ENCODE results near the gene FMN2.
"Not testable (repeated sequence)": the region's sequence is repeated elsewhere in the genome, so short reads cannot be mapped to it uniquely, and the experiment has no call there.

The FMN2 gene

DNA sequence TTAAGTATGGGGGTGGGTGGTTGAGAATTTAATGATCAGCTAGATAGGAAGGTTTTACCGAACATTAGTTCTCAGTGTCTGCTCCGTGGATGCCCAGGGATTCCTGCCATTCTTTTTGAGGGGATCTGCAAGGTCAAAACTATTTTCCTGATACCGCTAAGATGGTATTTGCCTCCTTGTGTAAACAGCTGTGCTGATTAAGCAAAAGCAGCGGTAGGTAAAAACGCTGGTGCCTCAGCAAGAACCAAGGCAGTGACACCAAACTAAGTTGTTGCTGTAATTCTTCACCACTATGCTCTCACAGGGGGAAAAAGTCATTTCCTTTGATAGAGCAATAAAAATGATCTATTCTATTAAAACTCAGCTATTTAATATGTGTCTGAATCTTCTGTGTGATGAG, 229.0 kb downstream of the FMN2 start:
- no peak for DNase-seq

DNA sequence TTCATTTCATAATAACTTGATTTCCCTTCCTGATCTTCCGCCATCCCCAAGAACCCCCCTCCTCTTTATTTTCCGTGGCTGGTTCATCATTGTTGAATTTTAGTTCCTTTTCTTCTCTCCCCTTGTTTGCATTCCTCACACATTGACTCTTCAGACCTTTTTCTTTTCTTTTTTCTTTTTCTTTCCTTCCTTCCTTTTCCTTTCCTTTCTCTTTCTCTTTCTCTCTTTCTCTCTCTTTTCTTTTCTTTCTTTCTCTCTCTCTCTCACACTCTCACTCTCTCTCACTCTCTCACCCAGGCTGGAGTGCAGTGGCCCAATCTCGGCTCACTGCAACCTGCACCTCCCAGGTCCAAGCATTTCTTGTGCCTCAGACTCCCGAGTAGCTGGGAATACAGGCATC, 231.3 kb downstream of the FMN2 start:
- no peak for DNase-seq

DNA sequence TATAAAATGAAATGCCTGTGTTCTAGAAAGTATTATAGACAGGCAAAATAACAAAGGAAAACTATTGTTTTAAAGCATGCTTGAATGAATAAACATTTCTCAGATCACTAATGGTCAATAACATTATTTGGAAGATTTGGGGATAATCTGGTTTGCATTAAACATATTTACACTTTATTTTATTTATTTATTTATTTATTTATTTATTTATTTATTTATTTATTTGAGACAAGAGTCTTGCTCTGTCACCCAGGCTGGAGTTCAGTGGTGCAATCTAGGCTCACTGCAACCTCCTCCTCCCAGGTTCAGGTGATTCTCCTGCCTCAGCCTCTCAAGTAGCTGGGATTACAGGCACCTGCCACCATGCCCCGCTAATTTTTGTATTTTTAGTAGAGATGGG, 236.7 kb downstream of the FMN2 start:
- not testable (repeated sequence) for DNase-seq

DNA sequence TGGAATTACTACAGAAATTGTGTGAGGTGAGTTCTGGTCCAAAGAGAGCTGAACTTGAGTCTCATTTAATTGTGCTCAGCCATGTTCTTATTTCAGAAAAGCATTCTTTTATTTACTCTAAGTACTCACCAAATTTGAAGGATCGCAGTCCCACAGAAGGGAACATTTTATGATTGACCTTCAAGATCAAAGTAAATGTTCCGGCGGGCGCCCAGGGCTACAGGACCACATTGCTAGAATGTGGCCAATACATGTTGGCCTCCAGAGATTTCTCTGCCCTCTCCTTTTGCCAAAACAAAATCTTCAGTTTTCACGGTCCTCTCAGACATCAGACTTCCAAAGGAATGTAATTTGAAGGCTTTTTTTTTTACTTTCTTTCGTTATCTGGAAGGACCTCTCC, 237.8 kb downstream of the FMN2 start:
- no peak for DNase-seq

DNA sequence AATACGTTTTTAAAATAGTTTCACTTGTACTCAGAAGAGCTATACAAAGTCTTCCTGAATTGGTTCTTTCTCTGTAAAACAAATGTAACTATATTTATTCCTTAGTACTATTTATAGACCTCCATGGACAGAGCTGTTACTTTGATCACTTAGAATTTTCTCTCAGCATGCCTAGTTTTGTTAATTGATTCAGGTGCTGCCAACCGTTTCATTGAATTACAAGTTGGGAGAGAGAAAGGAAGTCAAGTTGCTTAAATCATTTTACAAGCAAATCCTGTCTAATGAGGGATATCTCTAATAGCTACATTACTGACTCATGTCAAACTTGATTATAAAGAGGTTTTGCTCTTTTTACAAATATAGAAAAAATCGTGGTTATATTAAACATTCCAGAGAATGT, 241.0 kb downstream of the FMN2 start:
- no peak for DNase-seq

DNA sequence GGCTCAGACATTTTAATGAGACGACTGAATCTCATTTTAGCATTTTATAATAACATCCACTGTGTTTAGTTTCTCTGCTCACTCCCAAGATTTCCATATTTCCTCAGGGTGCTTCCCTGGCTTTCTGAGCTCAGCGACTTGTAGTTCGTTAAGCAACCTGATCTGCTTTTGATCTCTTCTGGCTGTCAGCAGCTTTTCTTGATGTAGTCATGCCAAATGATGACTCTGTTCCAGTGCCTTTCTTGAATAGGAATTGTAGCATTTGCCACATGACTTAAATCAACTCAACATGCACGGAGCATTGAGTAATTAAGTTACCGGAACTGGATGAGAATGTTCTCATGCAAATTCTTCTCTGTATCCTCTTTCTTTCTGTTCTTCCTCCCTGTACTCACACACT, 246.1 kb downstream of the FMN2 start:
- DNase-seq = no peak

DNA sequence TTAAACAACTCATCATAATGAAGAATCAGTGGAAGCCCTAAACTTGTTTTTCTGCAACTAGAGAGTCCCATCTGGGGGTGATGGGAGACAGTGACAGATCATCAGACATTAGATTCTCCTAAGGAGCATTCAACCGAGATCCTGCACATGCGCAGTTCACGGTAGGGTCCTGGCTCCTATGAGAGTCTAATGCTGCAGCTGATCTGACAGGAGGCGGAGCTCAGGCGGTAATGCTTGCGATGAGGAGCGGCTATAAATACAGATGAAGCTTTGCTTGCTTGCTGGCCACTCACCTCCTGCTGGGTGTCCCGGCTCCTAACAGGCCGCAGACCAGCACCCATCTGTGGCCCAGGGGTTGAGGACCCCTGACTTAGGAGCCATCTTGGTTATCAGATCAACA, 247.2 kb downstream of the FMN2 start:
- DNase-seq = no peak

DNA sequence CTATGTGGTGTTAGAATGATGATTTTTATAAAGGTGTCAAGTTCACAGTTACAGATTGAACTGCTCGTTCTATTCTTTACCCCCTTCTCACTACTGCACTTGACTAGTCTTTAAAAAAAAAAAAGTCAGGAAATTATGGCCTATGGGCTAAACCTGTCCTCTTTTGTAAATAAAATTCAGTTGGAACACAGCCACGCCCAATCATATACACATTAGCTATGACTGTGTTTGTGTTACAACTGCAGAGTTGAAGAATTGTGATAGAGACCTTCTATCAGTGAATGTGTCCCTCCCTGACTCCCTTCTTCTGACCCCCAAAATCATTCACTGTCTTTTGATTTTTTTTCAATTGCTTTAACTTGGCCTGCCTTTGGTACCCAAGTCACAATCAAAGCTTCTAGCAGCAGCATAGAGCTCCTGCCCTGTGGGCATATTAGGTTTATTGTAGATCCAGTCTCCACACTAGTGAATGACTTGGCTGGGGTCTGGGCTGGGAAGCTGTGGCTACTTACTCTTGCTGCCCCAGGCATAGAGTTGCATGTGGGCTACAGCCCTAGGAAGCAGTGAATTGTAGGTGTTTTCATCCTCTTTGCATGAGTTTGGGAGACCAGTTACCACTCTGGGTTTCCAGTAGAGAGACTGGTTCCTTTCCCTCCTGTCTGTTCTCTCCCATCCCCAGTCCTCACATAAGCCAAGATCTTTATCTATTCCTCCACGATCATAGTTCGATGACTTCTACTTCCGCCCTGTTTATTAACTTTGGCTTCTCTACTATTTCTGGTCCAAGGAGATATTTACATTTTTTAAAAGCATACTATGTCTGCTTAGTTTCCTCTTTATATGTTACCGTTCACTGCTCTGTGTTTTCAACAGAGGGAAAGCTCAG, 249.9 kb downstream of the FMN2 start:
- no peak for DNase-seq

DNA sequence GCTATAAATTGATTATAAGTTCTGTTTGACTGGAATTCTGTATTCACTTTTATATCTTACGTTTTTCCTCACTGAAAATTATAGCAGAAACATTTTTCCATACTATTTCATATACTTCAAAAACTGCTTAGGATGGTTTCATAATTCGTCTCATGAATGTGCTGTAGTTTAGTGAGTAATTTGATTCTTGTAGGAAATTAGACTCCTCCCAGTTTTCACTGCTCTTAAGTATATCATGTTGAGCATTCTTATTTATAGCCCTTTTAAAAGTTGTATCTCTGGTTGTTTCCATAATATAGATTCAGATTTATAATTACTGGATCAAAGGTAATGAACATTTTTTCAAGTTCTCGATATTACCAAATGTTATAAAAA, 250.6 kb downstream of the FMN2 start:
- DNase-seq = no peak

DNA sequence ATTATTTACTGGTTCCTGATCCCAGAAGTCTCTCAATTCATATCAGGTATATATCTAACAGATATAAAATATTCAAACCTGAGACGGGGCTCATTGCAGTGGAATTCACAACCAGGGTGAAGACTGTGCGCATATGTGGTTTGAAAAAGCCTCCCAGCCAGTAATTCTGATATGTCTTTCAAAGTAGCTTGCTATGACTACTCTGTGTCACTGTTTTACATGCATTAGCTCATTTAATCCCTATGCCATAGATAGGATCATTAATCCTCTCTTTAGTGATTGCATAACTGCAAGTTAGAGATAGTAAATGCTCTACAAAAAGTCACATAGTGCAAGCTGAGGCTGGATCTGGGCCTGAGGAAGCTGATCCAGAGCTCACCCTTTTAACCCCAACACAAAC, 251.4 kb downstream of the FMN2 start:
- no peak for DNase-seq

DNA sequence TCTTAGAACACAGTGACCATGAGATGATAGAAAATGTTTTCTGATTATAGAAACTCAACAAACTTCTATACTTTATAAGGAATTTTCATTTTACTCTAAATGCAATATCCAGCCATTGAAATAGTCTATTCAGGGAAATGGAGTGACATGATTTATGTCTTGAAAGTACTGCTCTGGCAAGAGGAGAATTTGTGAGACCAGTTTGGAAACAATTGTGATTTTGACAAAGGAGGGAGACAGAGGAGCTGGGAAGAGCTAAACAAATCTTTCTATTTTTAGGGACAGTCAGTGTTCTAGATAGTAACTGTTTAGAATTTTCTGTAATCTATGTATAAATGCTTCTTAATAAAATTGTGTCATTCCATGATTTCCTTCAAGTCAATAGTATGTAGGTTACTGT, 252.3 kb downstream of the FMN2 start:
- no peak for DNase-seq

DNA sequence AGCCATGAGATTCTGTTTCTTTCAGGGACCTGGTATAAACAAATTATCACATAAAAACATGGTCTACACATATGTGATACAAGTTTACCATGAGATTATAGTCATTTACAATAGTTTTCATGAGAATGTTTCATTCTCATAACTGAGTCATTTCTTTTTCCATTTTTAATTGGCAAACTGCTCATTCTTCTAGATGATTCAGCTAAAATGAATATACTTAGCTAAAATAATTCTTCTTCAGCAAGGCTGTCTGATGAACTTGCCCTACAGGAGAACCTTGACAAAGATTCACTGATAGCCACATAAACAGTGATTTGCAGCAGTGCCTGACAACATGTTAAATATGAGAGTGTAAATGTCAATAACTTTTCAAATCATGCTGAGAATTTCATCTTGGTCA, 253.2 kb downstream of the FMN2 start:
- no peak for DNase-seq

DNA sequence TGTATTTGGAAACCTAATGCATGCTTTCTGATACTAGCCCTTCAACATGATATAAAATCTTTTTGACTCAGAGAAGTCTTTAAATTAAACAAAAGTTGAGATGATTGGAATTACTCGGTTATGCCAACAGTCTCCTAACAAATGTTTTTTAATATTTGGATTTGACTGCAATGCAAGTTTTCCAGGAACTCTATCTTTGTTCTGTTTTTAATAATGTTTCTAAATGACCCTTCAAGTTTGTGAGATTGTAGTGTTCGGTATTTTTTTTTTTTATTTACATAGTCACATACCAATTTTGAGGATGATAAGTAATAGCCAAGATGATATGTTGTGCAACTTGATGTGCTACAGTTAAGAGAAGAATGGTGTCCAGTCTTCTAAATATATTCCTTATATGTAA, 258.0 kb downstream of the FMN2 start:
- no peak for DNase-seq

DNA sequence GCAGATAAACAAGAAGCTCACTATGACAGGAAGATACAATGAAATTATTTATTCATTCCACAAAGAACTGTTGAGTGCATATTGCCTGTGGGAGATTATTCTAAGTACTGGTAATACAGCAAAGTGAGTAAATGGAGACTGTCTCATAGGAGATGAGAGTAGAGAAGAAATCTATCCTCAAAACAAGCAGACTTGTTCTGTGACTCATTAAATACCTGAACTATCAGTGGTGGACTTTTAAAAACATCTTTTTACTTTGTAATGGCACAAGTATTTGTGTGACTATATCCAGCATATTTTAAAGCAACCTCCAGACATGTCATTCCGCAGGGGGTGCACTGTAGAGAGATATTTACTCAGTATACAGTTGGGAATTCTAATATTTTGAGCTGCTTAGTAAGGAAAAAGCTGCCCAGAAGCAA, 259.2 kb downstream of the FMN2 start:
- no peak for DNase-seq

DNA sequence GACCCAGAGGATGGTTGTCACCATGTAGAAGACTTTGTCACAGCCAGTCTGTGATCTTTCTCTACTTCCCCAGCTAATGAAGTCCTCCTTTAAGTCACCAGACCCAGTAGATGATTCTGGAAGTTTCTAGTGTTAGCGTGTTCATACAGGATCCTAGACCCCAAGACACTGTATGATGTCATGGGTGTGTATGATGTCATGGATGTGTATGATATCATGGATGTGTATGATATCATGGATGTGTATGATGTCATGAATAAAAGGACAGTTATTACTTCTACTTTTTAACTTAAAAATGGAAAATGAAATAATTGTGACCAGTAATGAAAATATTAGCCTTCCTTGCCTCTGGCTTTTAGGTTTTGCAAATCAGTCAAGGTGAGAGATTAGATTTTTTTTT, 260.0 kb downstream of the FMN2 start:
- DNase-seq = no peak

DNA sequence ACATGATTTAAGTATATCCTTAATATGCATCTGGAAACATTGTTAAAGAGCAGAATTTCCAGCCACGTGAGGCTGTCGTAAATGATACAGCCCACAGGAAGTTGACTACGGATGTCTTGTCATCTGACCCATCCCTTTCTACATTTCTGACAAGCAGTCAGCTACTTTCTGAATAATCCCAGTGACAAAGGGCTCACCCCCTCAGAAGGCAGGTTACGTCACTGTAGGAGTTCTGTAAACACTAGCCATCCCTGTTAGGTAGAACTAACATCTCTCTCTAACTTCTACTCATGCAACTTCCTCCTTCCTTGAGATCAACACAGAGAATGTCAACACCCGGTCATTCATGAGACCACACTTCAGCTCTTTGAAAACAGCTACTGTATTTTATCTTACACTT, 261.1 kb downstream of the FMN2 start:
- no peak for DNase-seq

DNA sequence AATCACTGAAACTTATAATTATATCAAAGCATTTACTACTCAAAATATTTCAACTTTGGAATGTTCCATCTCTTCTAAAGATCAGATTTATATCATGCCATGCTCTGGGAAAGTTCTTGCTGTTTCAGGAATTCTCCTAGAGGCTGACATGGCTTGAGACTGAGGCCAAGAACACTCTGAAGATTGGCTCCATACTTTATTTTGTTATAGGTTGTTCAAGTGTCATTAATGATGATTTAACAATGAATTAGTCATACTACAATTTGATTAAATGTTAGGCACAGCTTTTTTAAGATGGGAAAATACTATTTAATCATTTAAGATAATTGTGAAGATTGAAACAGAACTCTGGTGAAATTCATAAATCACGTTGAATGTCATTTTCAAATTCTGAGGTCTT, 264.9 kb downstream of the FMN2 start:
- DNase-seq = no peak

DNA sequence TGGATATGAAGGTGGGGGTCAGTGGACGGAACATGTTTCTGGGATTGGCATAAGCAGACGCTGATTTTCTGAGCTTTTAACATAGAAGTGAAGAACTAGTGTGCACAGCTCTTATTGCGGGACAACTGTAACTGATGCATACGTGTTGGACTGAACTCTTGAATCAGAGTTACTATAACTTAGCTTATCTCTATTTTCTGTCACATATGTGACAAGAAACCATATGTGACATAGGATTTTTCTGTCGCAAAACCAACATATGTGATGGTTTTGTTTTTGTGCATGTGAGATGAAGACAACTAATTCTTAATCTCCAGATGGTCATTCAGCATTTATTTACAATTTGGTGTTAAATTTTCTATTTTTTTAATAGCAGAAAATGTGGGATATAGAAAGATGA, 270.4 kb downstream of the FMN2 start:
- no peak for DNase-seq

DNA sequence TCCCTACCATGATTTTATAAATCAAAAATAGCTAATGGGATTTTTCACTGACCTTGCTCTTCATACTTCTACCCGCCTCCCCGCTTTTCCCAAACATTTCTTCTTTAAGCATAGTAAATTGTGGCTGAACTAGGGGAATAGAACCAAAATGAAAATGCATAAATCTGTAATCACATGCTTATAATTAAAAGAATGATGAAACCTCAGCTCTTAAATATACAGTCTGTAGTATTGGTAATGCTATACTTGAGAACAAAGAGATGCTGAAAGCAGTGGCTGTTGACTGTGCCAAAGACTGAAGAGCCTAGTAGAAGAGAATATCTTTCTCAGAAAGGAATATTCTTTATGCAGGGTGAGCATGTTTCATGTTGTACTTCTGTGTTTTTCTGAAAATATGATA, 271.1 kb downstream of the FMN2 start:
- no peak for DNase-seq

DNA sequence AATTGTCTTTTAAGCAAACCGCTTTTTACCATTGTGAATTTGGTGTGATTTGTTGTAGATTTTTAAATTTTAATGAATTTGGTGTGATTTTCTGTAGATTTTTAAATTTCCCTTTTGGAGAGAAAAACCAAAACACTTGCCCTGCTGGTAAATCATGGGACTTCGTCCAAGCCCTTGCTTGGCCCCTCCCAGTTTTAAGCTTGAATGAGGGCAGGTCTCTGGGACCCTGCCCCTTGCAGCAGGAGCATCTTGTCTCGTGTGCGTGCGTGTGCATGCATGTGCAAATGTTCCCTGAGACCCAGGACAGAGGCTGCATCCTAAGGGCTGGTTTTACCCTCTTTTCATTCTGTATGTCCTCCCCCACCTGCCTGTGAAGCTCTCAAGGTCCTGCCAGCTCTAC, 271.6 kb downstream of the FMN2 start:
- DNase-seq = no peak

DNA sequence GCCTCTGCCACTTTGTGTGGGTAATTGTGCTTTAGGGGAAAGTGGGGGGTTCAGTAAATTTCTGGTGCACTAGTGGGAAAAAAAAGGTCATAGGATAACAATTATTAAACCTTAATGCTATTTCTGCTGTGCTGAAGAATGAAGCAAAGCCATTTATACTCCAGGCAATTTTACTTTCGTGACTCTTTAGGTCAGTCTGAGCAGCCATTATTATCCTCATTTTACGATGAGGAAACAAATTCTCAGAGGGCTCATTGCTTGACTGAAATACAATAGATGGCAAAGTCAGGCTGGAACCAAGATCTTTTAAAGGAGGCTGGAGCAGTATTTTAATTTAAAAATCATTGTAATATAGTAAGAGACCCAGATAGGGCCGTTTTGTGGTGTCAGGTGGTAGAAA, 272.2 kb downstream of the FMN2 start:
- no peak for DNase-seq

DNA sequence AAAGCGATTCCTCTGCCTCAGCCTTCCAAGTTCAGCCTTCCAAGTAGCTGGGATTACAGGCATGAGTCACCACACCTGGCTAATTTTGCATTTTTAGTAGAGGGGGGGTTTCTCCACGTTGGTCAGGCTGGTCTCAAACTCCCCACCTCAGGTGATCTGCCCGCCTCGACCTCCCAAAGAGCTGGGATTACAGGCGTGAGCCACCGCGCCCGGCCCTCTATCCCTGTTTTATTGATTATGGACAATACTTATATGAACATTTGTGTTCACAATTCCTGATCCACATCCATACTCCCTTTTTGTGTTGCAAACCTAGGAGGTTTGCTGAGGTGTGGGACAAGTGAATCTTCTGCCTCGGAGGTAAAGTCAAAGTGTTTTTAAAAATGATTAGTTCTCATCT, 275.0 kb downstream of the FMN2 start:
- DNase-seq = no peak

DNA sequence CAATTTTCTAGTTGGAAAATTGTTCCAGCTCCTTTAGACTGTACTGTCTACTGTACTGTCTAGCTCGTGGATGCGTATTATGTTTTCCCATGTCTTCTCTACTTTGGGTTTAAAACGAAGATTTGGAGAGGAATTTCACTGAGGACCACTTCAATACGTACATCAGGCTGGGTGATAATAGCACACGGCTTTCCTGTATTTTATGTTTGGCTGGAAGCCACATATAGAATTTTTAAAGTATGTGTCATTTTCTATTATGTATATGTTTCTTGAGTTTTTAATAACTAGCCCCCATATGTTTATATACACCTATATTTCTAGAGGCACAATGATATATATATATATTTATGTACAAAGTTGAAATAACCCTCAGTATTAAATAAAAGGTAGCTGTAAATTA, 293.9 kb downstream of the FMN2 start:
- DNase-seq = no peak

DNA sequence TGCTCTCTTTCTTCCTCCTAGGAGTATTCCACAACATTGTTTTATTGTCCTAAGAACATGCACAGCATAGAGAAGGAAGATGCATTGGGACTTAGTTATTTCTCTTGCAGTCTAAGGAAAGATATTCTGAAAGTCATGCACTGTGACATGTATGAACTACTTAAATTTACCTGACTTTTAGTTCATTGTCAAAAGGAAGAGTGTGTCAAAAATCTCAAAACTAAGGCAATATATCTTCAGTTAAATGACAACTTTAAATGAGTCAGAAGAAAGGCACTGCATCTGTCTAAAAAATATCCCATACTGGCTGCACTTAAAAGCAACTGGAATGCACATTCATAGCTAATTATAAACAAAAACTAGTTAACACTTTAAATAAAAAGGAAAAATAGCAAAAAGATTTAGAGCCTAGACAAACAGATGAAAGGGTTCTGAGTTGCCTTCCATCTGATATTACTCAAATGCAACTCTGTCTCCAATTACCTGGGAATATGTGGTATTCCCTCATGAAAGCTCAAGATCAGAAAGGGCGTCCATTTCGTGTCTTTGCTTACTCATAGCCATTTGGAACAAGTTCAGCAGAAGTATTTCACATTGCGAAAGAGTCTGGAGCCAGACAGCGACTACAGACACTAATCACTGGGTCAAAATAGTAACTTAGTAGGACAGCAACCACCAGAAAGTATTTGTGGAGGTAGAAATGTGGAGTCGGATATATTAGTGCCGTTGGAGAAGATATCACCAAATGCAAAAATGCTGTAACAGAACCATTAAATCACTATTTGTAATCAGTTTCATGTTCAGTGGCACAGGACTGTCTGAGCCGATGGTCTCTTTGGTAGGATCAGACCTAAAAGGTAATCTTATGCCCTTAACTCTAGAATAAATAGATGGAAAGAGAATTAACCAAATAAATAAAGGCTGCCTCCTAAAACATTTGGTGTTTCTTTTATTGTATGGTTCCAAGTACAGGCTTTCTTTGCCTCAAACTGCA, 294.6 kb downstream of the FMN2 start:
- no peak for DNase-seq
